NCI-H1105 (cell line): ENCODE measurements around the gene HOXD13.

ENCODE experiments used
- DNase-seq: peaks from one replicate; lab custom pipeline; 2025; lab: John Stamatoyannopoulos, UW

The HOXD13 gene

GRCh38 chr2:176132205-176133171, 40.0 kb downstream of the HOXD13 start:
- no peak for DNase-seq

- DNase-seq, result no peak
These were observed 40.9 kb downstream of the HOXD13 start for GRCh38 chr2:176133389-176133788.

DNA sequence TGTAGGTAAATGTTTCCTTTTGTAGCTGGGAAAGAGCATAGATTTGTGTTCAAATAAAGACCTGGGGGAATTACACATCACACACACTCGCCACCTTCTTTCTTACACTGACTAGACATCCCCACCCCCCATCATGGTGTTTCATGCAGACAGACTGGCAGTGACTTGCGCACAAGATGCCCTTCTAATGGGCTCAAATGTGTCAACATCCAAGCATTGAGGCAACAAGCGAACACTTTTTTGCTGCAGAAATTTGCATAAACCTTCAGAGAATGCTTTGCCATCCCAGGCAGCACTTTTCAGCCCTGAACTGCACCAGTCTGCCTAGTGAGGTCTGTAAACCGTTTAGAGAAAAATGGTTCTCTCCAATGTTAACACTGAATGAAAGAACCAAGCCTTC, 41.5 kb downstream of the HOXD13 start:
- DNase-seq, result no peak

DNA sequence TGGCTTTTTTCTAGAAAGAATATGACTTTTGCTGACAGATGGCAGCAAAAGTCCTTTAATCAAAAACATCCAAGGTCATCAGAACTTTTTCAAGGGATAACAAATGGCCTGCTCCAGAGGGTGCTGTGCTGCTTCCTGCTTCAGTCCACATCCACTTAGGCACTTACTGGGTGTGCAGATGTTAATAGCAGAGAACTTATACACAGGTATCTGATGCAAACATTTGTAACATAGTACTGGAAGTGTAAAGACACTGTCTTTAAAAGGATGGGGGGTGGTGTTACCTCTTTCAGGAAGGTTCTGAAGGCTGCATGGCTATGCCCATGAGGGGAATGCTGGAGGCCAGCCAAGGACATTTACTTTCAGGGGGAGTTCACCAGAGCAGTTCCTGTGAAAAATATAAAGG, 42.5 kb downstream of the HOXD13 start:
- no peak for DNase-seq

- DNase-seq, result no peak
These were observed 44.1 kb downstream of the HOXD13 start for GRCh38 chr2:176136374-176137251.

- no peak for DNase-seq
These were observed 44.7 kb downstream of the HOXD13 start for GRCh38 chr2:176137252-176137580.

GRCh38 chr2:176137906-176138305, 45.4 kb downstream of the HOXD13 start:
- no peak for DNase-seq

DNA sequence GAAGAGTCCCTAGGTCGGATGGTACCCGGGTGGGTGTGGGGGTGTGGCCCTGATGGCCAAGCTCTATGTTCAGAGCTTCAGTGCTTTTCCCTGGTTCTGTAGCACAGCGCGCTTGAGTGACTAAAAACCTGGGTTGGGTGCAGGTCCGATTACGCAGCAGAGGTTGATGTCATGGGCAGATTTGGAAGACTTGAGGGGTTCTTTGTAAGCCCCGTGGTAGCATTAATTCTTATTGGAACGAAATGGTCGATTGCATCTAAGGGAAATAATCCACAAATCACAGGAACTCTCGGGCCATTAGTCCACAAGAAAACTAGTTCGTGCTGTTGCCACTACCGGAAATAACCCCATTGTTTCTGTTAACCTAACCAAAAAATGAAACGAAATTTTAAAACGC, 46.0 kb downstream of the HOXD13 start:
- DNase-seq, result no peak

DNA sequence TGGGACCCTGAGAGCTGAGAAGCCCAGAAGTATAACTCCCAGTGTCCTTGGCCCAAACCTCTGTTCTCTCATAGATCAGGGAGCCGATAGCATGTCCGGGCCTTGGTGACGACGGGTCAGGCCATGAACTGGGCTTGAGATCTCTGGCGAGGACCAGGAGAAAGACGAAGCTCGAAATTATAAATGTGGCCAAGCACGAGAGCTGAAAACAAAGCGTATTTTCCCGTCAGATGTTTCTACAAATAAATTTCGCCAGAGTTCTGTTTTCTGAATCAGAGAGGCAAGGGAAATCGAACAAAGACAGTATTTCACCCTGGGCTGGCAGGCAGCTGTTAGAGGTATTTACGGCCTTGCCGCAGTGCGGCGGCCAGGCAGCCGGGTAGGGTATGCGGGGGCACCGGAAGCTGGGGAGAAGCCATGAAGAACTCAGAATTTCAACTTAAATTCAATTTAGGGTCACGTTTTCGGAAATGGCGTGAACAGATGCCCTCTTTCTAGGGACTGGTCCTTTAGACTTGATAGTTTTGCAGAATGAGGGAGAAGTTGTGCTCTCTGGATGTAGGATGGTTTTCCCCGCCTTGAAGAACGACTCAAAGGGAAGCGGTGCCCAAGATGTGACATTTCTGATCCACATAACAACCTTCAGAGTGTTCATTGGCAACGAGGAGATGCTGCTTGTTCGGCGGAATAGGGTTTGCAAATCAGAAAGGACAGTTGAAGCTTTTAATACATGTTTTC, 46.6 kb downstream of the HOXD13 start:
- no peak for DNase-seq

DNA sequence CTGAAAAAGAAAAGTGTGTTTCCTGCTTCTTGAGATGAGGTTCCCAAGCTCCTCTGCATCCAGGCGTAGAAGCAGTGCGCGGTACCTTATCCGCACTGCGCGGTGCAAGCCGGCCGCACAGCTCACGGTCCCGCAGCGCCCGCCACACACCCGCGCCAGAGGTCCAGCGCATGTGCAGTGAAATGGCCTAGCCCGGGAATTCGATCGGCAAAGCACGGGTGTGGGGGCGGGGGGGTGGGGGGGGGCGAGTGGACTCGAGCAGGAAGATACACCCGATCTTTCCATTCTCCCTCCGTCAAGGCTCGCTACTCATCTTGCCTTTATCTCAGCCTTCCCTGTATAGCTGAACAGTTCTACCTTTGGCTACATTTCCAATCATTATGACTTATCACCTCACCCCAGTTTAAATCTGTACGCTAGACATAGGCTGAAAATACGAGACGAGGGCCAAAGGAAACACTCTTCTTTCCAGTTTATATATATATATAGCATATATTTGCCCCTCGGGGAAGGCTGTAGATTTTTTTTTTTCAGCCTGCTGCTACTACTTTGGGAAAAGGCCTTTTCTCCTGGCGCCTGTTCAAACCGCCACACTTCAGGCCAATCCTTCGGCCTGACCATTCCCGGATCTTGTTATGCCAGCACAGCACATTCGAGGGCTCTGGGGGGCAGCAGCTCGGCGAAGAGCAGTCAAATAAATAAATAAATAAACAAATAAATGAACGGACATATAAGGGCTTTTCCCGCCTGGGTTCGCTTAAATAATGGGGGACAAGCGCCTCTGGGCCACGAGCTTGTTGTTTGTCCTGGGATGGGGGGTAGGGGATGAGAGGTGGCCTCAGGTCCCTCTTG, 47.4 kb downstream of the HOXD13 start:
- DNase-seq, result no peak

DNA sequence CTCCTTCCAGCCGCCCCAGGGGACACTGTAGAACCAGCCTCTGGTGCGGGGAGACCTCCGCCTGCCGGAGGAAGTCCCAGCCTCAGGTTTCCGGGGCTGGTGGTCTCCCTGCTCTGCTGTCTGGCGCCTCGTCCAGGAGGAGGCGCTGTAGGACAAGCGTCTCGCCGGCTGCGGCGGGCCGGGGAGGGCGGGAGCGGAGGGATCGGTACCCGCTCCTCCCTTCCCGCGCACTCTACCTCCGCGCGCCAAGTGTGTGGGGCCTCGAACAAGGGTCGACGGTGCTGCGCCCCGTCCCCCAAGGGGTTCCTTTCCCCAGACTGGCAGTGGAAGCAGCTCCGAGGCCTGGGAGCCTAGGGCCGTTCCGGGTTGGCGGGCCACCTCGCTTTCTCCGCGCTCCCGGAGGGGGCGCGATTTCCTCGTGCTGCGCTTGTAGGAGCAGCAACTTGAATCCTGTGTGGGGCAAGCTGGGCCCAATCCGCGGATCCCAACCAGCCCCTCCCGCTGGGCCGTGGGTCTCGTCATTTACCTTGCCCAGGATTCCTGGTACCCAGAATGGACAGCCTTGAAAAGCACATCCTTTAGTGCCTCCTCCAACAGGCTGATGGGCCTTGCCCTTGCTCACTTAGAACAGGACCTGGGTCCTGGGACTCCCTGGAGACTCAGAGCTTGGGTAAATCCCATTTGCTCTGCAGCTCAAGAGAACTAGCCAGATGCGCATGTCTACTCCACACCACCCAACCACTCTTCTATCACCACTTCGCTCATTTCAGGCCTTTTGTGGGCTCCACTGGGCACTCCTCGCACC, 48.2 kb downstream of the HOXD13 start:
- peak; percentile 85 for DNase-seq

- DNase-seq, result no peak
These were observed 49.8 kb downstream of the HOXD13 start for GRCh38 chr2:176142281-176142680.
